H1 (cell line): ENCODE data around the gene NBEA. TPM values are rescaled to one million over a fixed set of nuclear protein-coding genes. Genes with fewer than 3 reads are reported as not detected.

Source experiments
- CTCF ChIA-PET: fragments of 300-600 bp; sonication (Branson Sonifier 250); formaldehyde crosslinking; loops from one replicate; lab custom pipeline; 2021; ENCODE audit not compliant: partially characterized antibody; lab: Charles Lee
- POLR2A ChIA-PET: fragments of 300-600 bp; sonication (Branson Sonifier 250); formaldehyde crosslinking; loops from one replicate; lab custom pipeline; 2021; ENCODE audit warnings: inconsistent platforms; ENCODE audit not compliant: partially characterized antibody; lab: Charles Lee
- DNase-seq, 2 experiments: peaks; one replicate each; pipeline versions ENCODE4 v3.0.0 to v3.0.0-alpha.2; 2010 to 2022; ENCODE audit warnings: low spot score in 2 of 2, low read depth in 1 of 2, mixed read lengths in 1 of 2
- FAIRE-seq: peaks from 2 replicates; lab custom pipeline; 2011; peaks lifted over from hg19 to GRCh38; lab: Jason Lieb, UNC
- H2AFZ ChIP-seq: 2 replicates; pipeline ENCODE4 v1.8.1; 2012; ENCODE audit warnings: low read length, inconsistent platforms
- H2AK5ac ChIP-seq: 2 replicates; pipeline ENCODE4 v1.6.1; 2013; ENCODE audit warnings: low read depth, low read length
- H2BK120ac ChIP-seq: replicated peaks from 2 replicates; pipeline ENCODE3; 2013; ENCODE audit warnings: low read depth, low read length, inconsistent platforms
- H2BK12ac ChIP-seq: 2 replicates; pipeline ENCODE4 v1.6.1; 2013; ENCODE audit warnings: low read depth, low read length
- H2BK15ac ChIP-seq: 2 replicates; pipeline ENCODE4 v1.6.1; 2013; ENCODE audit warnings: low read length
- H2BK20ac ChIP-seq: 2 replicates; pipeline ENCODE4 v1.6.1; 2013; ENCODE audit warnings: low read length
- H2BK5ac ChIP-seq: 2 replicates; pipeline ENCODE4 v1.6.1; 2013; ENCODE audit warnings: low read depth, low read length
- H3K14ac ChIP-seq: 2 replicates; pipeline ENCODE4 v1.6.1; 2013; ENCODE audit warnings: inconsistent platforms; ENCODE audit not compliant: insufficient read length
- H3K18ac ChIP-seq: 2 replicates; pipeline ENCODE4 v1.6.1; 2013; ENCODE audit warnings: low read length; ENCODE audit errors: extremely low read depth
- H3K23ac ChIP-seq: 2 replicates; pipeline ENCODE4 v1.6.1; 2013; ENCODE audit warnings: inconsistent platforms; ENCODE audit not compliant: insufficient read length
- H3K23me2 ChIP-seq: 2 replicates; pipeline ENCODE4 v1.6.1; 2013; ENCODE audit warnings: low read depth, low read length
- H3K27ac ChIP-seq: 2 replicates; pipeline ENCODE4 v1.6.1; 2011; ENCODE audit warnings: low read depth, low read length, inconsistent platforms
- H3K27me3 ChIP-seq, 4 experiments: replicated peaks in 1 of 4; 1 replicate in 1 of 4; 2 replicates in 3 of 4; pipeline versions ENCODE4 v1.6.1 to v1.8.1; 2011 to 2013; ENCODE audit warnings: low read length in 3 of 4, mild to moderate bottlenecking in 3 of 4, inconsistent platforms in 2 of 4, mixed read lengths in 2 of 4, moderate library complexity in 1 of 4; ENCODE audit not compliant: control insufficient read depth in 3 of 4, insufficient read depth in 3 of 4; ENCODE audit errors: extremely low read depth in 1 of 4
- H3K36me3 ChIP-seq, 4 experiments: 2 replicates each; pipeline versions ENCODE4 v1.6.1 to v1.8.1; 2011 to 2013; ENCODE audit warnings: mild to moderate bottlenecking in 4 of 4, low read length in 3 of 4, moderate library complexity in 2 of 4, control low read depth in 1 of 4, inconsistent platforms in 1 of 4; ENCODE audit not compliant: insufficient read depth in 4 of 4, control insufficient read depth in 2 of 4
- H3K4ac ChIP-seq: replicated peaks from 2 replicates; pipeline ENCODE3; 2013; ENCODE audit warnings: low read length, low read depth, mixed read lengths, inconsistent platforms; ENCODE audit not compliant: insufficient read length
- H3K4me1 ChIP-seq, 4 experiments: replicated peaks in 1 of 4; 1 replicate in 1 of 4; 2 replicates in 3 of 4; pipeline versions ENCODE4 v1.6.1 to v1.8.1; 2011 to 2013; ENCODE audit warnings: low read length in 3 of 4, inconsistent platforms in 2 of 4, mixed read lengths in 1 of 4; ENCODE audit not compliant: insufficient read depth in 4 of 4, control insufficient read depth in 3 of 4
- H3K4me2 ChIP-seq, 2 experiments: 2 replicates each; pipeline versions ENCODE4 v1.6.1 to v1.8.1; 2011 to 2013; ENCODE audit warnings: low read depth in 2 of 2, low read length in 2 of 2, control low read depth in 1 of 2, inconsistent platforms in 1 of 2, mild to moderate bottlenecking in 1 of 2; ENCODE audit not compliant: insufficient read depth in 1 of 2
- H3K4me3 ChIP-seq, 4 experiments: fragments of 200-600, 300-600 bp in 1 of 4; sonication (generic), shearing (Covaris generic), sonication (Bioruptor Twin) in 1 of 4; 2 replicates each; pipeline versions ENCODE4 v1.5.1 to v1.8.1; 2011 to 2016; ENCODE audit warnings: low read length in 4 of 4, low read depth in 3 of 4, control low read depth in 2 of 4, inconsistent platforms in 2 of 4, mild to moderate bottlenecking in 2 of 4, mixed read lengths in 1 of 4, moderate library complexity in 1 of 4; ENCODE audit not compliant: insufficient read depth in 2 of 4; ENCODE audit errors: extremely low read depth in 1 of 4
- H3K56ac ChIP-seq: replicated peaks from 2 replicates; pipeline ENCODE3; 2013; ENCODE audit warnings: low read depth, mild to moderate bottlenecking, mixed read lengths, low read length, inconsistent platforms; ENCODE audit not compliant: insufficient read length
- H3K79me1 ChIP-seq: 2 replicates; pipeline ENCODE4 v1.6.1; 2013; ENCODE audit warnings: low read depth, low read length, control low read depth
- H3K79me2 ChIP-seq, 2 experiments: 2 replicates each; pipeline versions ENCODE4 v1.6.1 to v1.8.1; 2012 to 2013; ENCODE audit warnings: low read length in 2 of 2, mild to moderate bottlenecking in 2 of 2, inconsistent platforms in 1 of 2; ENCODE audit not compliant: insufficient read depth in 2 of 2, control insufficient read depth in 1 of 2
- H3K9ac ChIP-seq, 4 experiments: replicated peaks in 1 of 4; 1 replicate in 1 of 4; 2 replicates in 3 of 4; pipeline versions ENCODE4 v1.6.1 to v1.8.1; 2011 to 2013; ENCODE audit warnings: low read depth in 3 of 4, low read length in 3 of 4, control low read depth in 2 of 4, mild to moderate bottlenecking in 2 of 4, moderate library complexity in 2 of 4, inconsistent platforms in 1 of 4; ENCODE audit errors: extremely low read depth in 1 of 4
- H3K9me3 ChIP-seq, 2 experiments: 2 replicates each; pipeline versions ENCODE4 v1.6.1 to v1.8.1; 2012 to 2013; ENCODE audit warnings: mild to moderate bottlenecking in 2 of 2, moderate library complexity in 2 of 2, control low read depth in 1 of 2, inconsistent platforms in 1 of 2, low read depth in 1 of 2, low read length in 1 of 2, mixed read lengths in 1 of 2; ENCODE audit not compliant: insufficient read depth in 2 of 2
- H4K20me1 ChIP-seq, 2 experiments: replicated peaks in 1 of 2; 2 replicates each; pipeline versions ENCODE3 to v1.8.1; 2011 to 2013; ENCODE audit warnings: inconsistent platforms in 2 of 2, low read length in 2 of 2, mild to moderate bottlenecking in 1 of 2; ENCODE audit not compliant: insufficient read depth in 2 of 2, control insufficient read depth in 1 of 2
- H4K5ac ChIP-seq: 2 replicates; pipeline ENCODE4 v1.6.1; 2013; ENCODE audit warnings: low read length, low read depth, mixed read lengths, inconsistent platforms; ENCODE audit not compliant: insufficient read length
- H4K8ac ChIP-seq: 2 replicates; pipeline ENCODE4 v1.8.0; 2013; ENCODE audit warnings: mild to moderate bottlenecking, moderate library complexity, low read length, inconsistent platforms; ENCODE audit not compliant: insufficient read depth; ENCODE audit errors: extremely low read depth
- H4K91ac ChIP-seq: replicated peaks from 2 replicates; pipeline ENCODE3; 2013; ENCODE audit warnings: low read length, mixed read lengths, inconsistent platforms; ENCODE audit not compliant: insufficient read length
- FOSL1 ChIP-seq: IDR thresholded peaks from 2 replicates; pipeline ENCODE4 v1.6.1; 2011; ENCODE audit warnings: mild to moderate bottlenecking, low read depth, low read length, moderate library complexity; ENCODE audit not compliant: insufficient read depth
- MAX ChIP-seq: IDR thresholded peaks from 2 replicates; pipeline ENCODE4 v1.6.1; 2012; ENCODE audit warnings: inconsistent platforms
- RNF2 ChIP-seq: fragments of 200-900, 300-1000 bp; sonication (generic); IDR thresholded peaks from 2 replicates; pipeline ENCODE4 v1.7.1; 2016; ENCODE audit warnings: borderline replicate concordance, low read depth, mild to moderate bottlenecking, antibody characterized with exemption, low read length; ENCODE audit not compliant: poor library complexity, severe bottlenecking; ENCODE audit errors: missing control alignments
- WGBS, 2 experiments: shearing (Covaris generic) in 1 of 2; methylation state at CpG; one replicate each; pipeline versions ENCODE4 v1.1.6 to v1.1.7; 2013 to 2015; ENCODE audit warnings: low lambda C conversion rate in 2 of 2, mixed read lengths in 2 of 2, inconsistent platforms in 1 of 2, low coverage in 1 of 2, missing lambda C conversion rate in 1 of 2; ENCODE audit not compliant: insufficient replicate concordance in 2 of 2, insufficient coverage in 1 of 2, insufficient read length in 1 of 2; ENCODE audit errors: extremely low coverage in 1 of 2, missing lambda C conversion rate in 1 of 2; 5-methylcytosine and 5-hydroxymethylcytosine counted together
- polyA plus RNA-seq, 7 experiments: library from polyadenylated mRNA; depleted of rRNA in 3 of 7; stranded (reverse) in 5 of 7; unstranded in 2 of 7; fragments of >200 nt in 5 of 7; fragments of 200-250 nt in 2 of 7; gene quantifications; 1 replicate in 5 of 7; 2 replicates in 1 of 7; 4 replicates in 1 of 7; pipeline versions ENCODE4 v1.2.1 to v1.2.3, GENCODE V29; 2011 to 2013; ENCODE audit warnings: missing spikeins in 2 of 7, mixed read lengths in 2 of 7
- total RNA-seq: library from RNA; stranded (reverse); fragmentation: NEBNext Ultra II Directional; extraction: Animal tissue kit (Norgen Biotek cat#: 25700); gene quantifications from 2 replicates; pipeline ENCODE4 v1.2.1, GENCODE V29; 2021

Gene NBEA
- total and polyA plus RNA-seq, 2 of the 8 experiments (the other 6 are each of a cell fraction or from before 2014, with no cell fraction given): 14.2 to 21.5 TPM

GRCh38 chr13:35534343-35534742 lies 592.3 kb downstream of the NBEA start:
- no peak overlapping the region for H2BK120ac ChIP-seq
- no peak overlapping the region for H2BK15ac ChIP-seq
- DNase-seq (no peak), FAIRE-seq (no peak)
- H3K56ac ChIP-seq: no peak overlapping the region
- H3K4me1 ChIP-seq: peaks cover 0 to 2% (median 0%) of the 10 kb centered on the region in 4 experiments; a peak in 1 of 7 replicates
- no peak for TF ChIP-seq MAX
- no peak for TF ChIP-seq RNF2
- TF ChIP-seq FOSL1: no peak
- no peaks in the 10 kb centered on the region for H4K20me1 ChIP-seq
- 100% methylated on average over 1 of the region's 1 CpG; no CpG with 5 or more reads in 1 of the 2 experiments for WGBS, 2 experiments
- no peak overlapping the region for H2BK20ac ChIP-seq
- H3K9ac ChIP-seq: no peak overlapping the region; a peak in 1 of 7 replicates
- CTCF ChIA-PET: interaction anchor here (0.8 to 1.4 kb wide), 2 partner anchors 10 to 93 kb away, joined by 3 read pairs; no protein-coding TSS in a partner anchor
- POLR2A ChIA-PET: no interaction called here
- no peaks in the 10 kb centered on the region for H3K23me2 ChIP-seq
- no peak overlapping the region for H3K27ac ChIP-seq
- H3K18ac ChIP-seq: no peak overlapping the region
- no peaks in the 10 kb centered on the region for H3K9me3 ChIP-seq
- no peak overlapping the region for H2AK5ac ChIP-seq
- H2BK5ac ChIP-seq: no peak overlapping the region
- H3K79me1 ChIP-seq: no peaks in the 10 kb centered on the region
- H4K5ac ChIP-seq: no peak overlapping the region
- no peaks in the 10 kb centered on the region for H3K79me2 ChIP-seq
- no peak overlapping the region for H3K4ac ChIP-seq
- H3K4me3 ChIP-seq: no peak overlapping the region
- no peaks in the 10 kb centered on the region for H3K36me3 ChIP-seq
- H3K14ac ChIP-seq: no peak overlapping the region
- H3K4me2 ChIP-seq: no peak overlapping the region
- H3K23ac ChIP-seq: no peak overlapping the region
- H4K91ac ChIP-seq: no peak overlapping the region
- H2BK12ac ChIP-seq: no peak overlapping the region
- H4K8ac ChIP-seq: no peak overlapping the region
- H2AFZ ChIP-seq: no peak overlapping the region
- H3K27me3 ChIP-seq: no peaks in the 10 kb centered on the region
